Endothelial cell of umbilical vein (primary cell): Measurements from ENCODE around the gene SLC39A8. TPM values are rescaled to one million over a fixed set of nuclear protein-coding genes. Genes with fewer than 3 reads are reported as not detected.

ENCODE experiments used
- BruUV-seq: library from RNA; stranded (reverse); fragments of 400-500 nt; replicated peaks from 2 replicates; lab custom pipeline; 2021; lab: Mats Ljungman, UMichigan
- CTCF ChIA-PET: fragments of 300-600, 350-600 bp; sonication (Branson Sonifier 250); formaldehyde crosslinking; loops from one replicate; lab custom pipeline; 2021; ENCODE audit warnings: antibody characterized with exemption, inconsistent platforms; lab: Charles Lee
- POLR2A ChIA-PET: fragments of 300-600, 350-600 bp; sonication (Branson Sonifier 250); formaldehyde crosslinking; loops from one replicate; lab custom pipeline; 2021; ENCODE audit warnings: antibody characterized with exemption, inconsistent platforms; lab: Charles Lee
- DNase-seq: peaks from one replicate; pipeline ENCODE4 v3.0.0-alpha.2; 2011; ENCODE audit warnings: low read depth, low spot score
- FAIRE-seq: peaks from 2 replicates; lab custom pipeline; 2011; peaks lifted over from hg19 to GRCh38; lab: Jason Lieb, UNC
- H2AFZ ChIP-seq: 2 replicates; pipeline ENCODE4 v1.6.0; 2012; ENCODE audit warnings: low read depth, low read length, control low read depth, inconsistent platforms
- H3K27ac ChIP-seq: 2 replicates; pipeline ENCODE4 v1.5.1; 2011; ENCODE audit warnings: low read depth, mild to moderate bottlenecking, control low read depth, low read length, moderate library complexity; ENCODE audit not compliant: insufficient read depth
- H3K27me3 ChIP-seq, 2 experiments: 2 replicates each; pipeline versions ENCODE4 v1.6.0 to v1.6.1; 2011; ENCODE audit warnings: low read length in 2 of 2, mixed read lengths in 1 of 2; ENCODE audit not compliant: control insufficient read depth in 2 of 2, insufficient read depth in 2 of 2
- H3K36me3 ChIP-seq, 2 experiments: 2 replicates in 1 of 2; 3 replicates in 1 of 2; pipeline ENCODE4 v1.5.1; 2011; ENCODE audit warnings: low read length in 2 of 2, mild to moderate bottlenecking in 1 of 2, moderate library complexity in 1 of 2; ENCODE audit not compliant: control insufficient read depth in 2 of 2, insufficient read depth in 2 of 2; ENCODE audit errors: extremely low read depth in 1 of 2
- H3K4me1 ChIP-seq: 3 replicates; pipeline ENCODE4 v1.5.1; 2011; ENCODE audit warnings: mild to moderate bottlenecking, low read length; ENCODE audit not compliant: control insufficient read depth, insufficient read depth; ENCODE audit errors: extremely low read depth
- H3K4me2 ChIP-seq: 2 replicates; pipeline ENCODE4 v1.6.1; 2011; ENCODE audit warnings: low read length, control low read depth, mixed read lengths; ENCODE audit not compliant: insufficient read depth
- H3K4me3 ChIP-seq, 3 experiments: fragments of 200-600 bp in 1 of 3; sonication (generic), shearing (Covaris generic) in 1 of 3; replicated peaks in 1 of 3; 2 replicates each; pipeline ENCODE4 v1.5.1; 2011 to 2016; ENCODE audit warnings: control low read depth in 3 of 3, low read length in 3 of 3, mild to moderate bottlenecking in 2 of 3, inconsistent platforms in 1 of 3, low read depth in 1 of 3, moderate library complexity in 1 of 3; ENCODE audit not compliant: insufficient read depth in 1 of 3
- H3K79me2 ChIP-seq: 2 replicates; pipeline ENCODE4 v1.6.0; 2012; ENCODE audit warnings: low read length, inconsistent platforms; ENCODE audit not compliant: control insufficient read depth, insufficient read depth
- H3K9ac ChIP-seq: replicated peaks from 2 replicates; pipeline ENCODE3; 2011; ENCODE audit warnings: low read length, control low read depth; ENCODE audit not compliant: insufficient read depth; ENCODE audit errors: extremely low read depth
- H3K9me1 ChIP-seq: replicated peaks from 3 replicates; pipeline ENCODE4 v1.6.0; 2011; ENCODE audit warnings: mild to moderate bottlenecking, low read length; ENCODE audit not compliant: control insufficient read depth, insufficient read depth; ENCODE audit errors: extremely low read depth
- H3K9me3 ChIP-seq: replicated peaks from 2 replicates; pipeline ENCODE4 v1.5.1; 2012; ENCODE audit warnings: low read length, inconsistent platforms; ENCODE audit not compliant: control insufficient read depth, insufficient read depth
- H4K20me1 ChIP-seq: replicated peaks from 2 replicates; pipeline ENCODE3; 2011; ENCODE audit warnings: mild to moderate bottlenecking, low read length; ENCODE audit not compliant: control insufficient read depth, insufficient read depth; ENCODE audit errors: extremely low read depth
- EZH2 ChIP-seq: IDR thresholded peaks from 2 replicates; pipeline ENCODE4 v1.6.1; 2012; ENCODE audit warnings: borderline replicate concordance, low read depth, mild to moderate bottlenecking, moderate library complexity, low read length, inconsistent platforms; ENCODE audit not compliant: severe bottlenecking
- FOS ChIP-seq: IDR thresholded peaks from 2 replicates; pipeline ENCODE4 v1.6.1; 2011; ENCODE audit warnings: mild to moderate bottlenecking, low read length, moderate library complexity, borderline replicate concordance; ENCODE audit not compliant: insufficient read depth
- GATA2 ChIP-seq: IDR thresholded peaks from 2 replicates; pipeline ENCODE4 v1.7.0; 2011; ENCODE audit warnings: low read depth, mild to moderate bottlenecking, moderate library complexity, mixed read lengths, low read length; ENCODE audit not compliant: insufficient read length, insufficient read depth
- JUN ChIP-seq: IDR thresholded peaks from 2 replicates; pipeline ENCODE4 v1.6.1; 2011; ENCODE audit warnings: borderline replicate concordance, low read depth; ENCODE audit not compliant: insufficient read length, insufficient read depth
- POLR2A ChIP-seq: IDR thresholded peaks from 2 replicates; pipeline ENCODE4 v1.6.1; 2012; ENCODE audit warnings: low read depth, mild to moderate bottlenecking, control low read depth, low read length
- POLR2AphosphoS5 ChIP-seq: IDR thresholded peaks from 2 replicates; pipeline ENCODE4 v1.6.1; 2012; ENCODE audit warnings: low read depth, mild to moderate bottlenecking, control low read depth, low read length, moderate library complexity; ENCODE audit not compliant: insufficient read depth
- dilution Hi-C: fragments of 300-500 bp; cut with MboI; formaldehyde crosslinking; loops from one replicate; pipeline ENCODE4 v1.15.0; 2019; ENCODE audit warnings: low sequenced_read_pairs; ENCODE audit not compliant: extremely low pct_ligation_motif_present
- intact Hi-C: fragments of 100-400 bp; cut with micrococcal nuclease; formaldehyde crosslinking; loops from one replicate; pipeline ENCODE4 v1.10.0; 2022
- polyA plus RNA-seq, 4 experiments: library from polyadenylated mRNA; depleted of rRNA in 3 of 4; stranded (reverse) in 3 of 4; unstranded in 1 of 4; fragments of >200 nt; gene quantifications; 2 replicates each; pipeline versions ENCODE4 v1.2.1 to v1.2.3, GENCODE V29; 2011 to 2012; ENCODE audit warnings: missing spikeins in 1 of 4
- total RNA-seq: library from RNA; stranded (reverse); gene quantifications from 2 replicates; pipeline ENCODE4 v1.2.3, GENCODE V29; 2021
- TF ChIP-seq, protein P1 (sequence below), 2 donors: IDR thresholded peaks; 1 replicate in 1 of 2; 2 replicates in 1 of 2; pipeline ENCODE4 v1.5.1; 2011; ENCODE audit warnings: low read length in 2 of 2, mild to moderate bottlenecking in 2 of 2, moderate library complexity in 2 of 2, control low read depth in 1 of 2, inconsistent platforms in 1 of 2, low read depth in 1 of 2; ENCODE audit not compliant: insufficient read depth in 1 of 2; ENCODE audit errors: extremely low read depth in 1 of 2
- TF ChIP-seq, protein P2 (sequence below): IDR thresholded peaks from 2 replicates; pipeline ENCODE4 v1.6.1; 2011; ENCODE audit not compliant: insufficient read depth, insufficient read length

Gene SLC39A8
- total and polyA plus RNA-seq, 2 donors (not counting 3 experiments of a cell fraction or from before 2014, with no cell fraction given): 1.7 to 6.7 TPM

DNA sequence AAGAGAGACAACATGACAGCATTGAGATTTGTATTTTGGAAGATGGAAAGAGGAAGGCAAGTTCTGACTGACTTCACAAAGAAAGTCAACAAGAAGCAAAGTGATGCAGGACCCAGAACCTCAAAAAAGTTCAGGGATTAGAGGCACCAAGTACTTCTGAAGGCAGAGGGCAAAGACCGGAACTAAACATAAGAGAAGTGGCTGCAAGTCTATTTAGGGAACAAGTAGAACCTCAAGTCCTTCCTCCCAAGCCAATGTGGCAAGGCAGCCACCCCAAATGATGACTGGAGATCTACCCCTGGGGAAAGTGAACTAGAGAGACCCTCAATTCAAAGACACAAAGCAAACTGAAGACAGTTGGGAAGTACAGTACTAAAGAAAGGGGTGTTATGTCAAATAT, 46.6 kb downstream of the SLC39A8 start:
- Histone ChIP-seq H2AFZ (no peak overlapping the region), H3K4me2 (no peak overlapping the region), H4K20me1 (no peaks in the 10 kb centered on the region), H3K9me1 (no peaks in the 10 kb centered on the region), H3K9me3 (no peaks in the 10 kb centered on the region), H3K4me3 (no peak overlapping the region), H3K36me3 (no peaks in the 10 kb centered on the region), H3K4me1 (no peaks in the 10 kb centered on the region), H3K27me3 (no peaks in the 10 kb centered on the region), H3K9ac (no peak overlapping the region), H3K27ac (no peak overlapping the region), H3K79me2 (no peaks in the 10 kb centered on the region)
- dilution Hi-C loops: no loop called here
- FAIRE-seq: no peak
- POLR2A ChIA-PET: no interaction called here
- TF ChIP-seq POLR2AphosphoS5: no peak
- TF ChIP-seq POLR2A: no peak
- TF ChIP-seq JUN: no peak
- TF ChIP-seq, protein P1, sequence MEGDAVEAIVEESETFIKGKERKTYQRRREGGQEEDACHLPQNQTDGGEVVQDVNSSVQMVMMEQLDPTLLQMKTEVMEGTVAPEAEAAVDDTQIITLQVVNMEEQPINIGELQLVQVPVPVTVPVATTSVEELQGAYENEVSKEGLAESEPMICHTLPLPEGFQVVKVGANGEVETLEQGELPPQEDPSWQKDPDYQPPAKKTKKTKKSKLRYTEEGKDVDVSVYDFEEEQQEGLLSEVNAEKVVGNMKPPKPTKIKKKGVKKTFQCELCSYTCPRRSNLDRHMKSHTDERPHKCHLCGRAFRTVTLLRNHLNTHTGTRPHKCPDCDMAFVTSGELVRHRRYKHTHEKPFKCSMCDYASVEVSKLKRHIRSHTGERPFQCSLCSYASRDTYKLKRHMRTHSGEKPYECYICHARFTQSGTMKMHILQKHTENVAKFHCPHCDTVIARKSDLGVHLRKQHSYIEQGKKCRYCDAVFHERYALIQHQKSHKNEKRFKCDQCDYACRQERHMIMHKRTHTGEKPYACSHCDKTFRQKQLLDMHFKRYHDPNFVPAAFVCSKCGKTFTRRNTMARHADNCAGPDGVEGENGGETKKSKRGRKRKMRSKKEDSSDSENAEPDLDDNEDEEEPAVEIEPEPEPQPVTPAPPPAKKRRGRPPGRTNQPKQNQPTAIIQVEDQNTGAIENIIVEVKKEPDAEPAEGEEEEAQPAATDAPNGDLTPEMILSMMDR (IDR thresholded peaks at IDR 0.05; ENCODE audit: extremely low read depth in 1 of 2, insufficient read depth in 1 of 2, low read depth in 1 of 2, low read length in 2 of 2): no peak
- TF ChIP-seq FOS: no peak
- TF ChIP-seq GATA2: no peak
- TF ChIP-seq EZH2: no peak
- TF ChIP-seq, protein P2, sequence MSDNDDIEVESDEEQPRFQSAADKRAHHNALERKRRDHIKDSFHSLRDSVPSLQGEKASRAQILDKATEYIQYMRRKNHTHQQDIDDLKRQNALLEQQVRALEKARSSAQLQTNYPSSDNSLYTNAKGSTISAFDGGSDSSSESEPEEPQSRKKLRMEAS: no peak
- no peak for DNase-seq
- BruUV-seq: no TSS peak
- intact Hi-C loops: no loop called here
- CTCF ChIA-PET: no interaction called here
